Measurements from ENCODE around the gene IL17REL. TPM values are rescaled to one million over a fixed set of nuclear protein-coding genes. Genes with fewer than 3 reads are reported as not detected.

The IL17REL gene
- total and polyA plus RNA-seq, 10 of the 15 experiments (the other 5 are each of a cell fraction or from before 2014, with no cell fraction given), result 0.03 TPM; not detected in 9

- peak; percentile 60 for TF ChIP-seq SKIL (IDR thresholded peaks at IDR 0.05; ENCODE audit: low read depth, poor library complexity, severe bottlenecking)
- TF ChIP-seq EZH2 (IDR thresholded peaks at IDR 0.05; ENCODE audit: borderline replicate concordance, control insufficient read depth, low read depth, low read length), result no peak
- TF ChIP-seq CREM (IDR thresholded peaks at IDR 0.05; ENCODE audit: low read depth), result peak; percentile 68
- TF ChIP-seq USF1 (IDR thresholded peaks at IDR 0.05; ENCODE audit: borderline replicate concordance, extremely low read length, insufficient read depth, low read depth, low read length), result peak; percentile 46
- TF ChIP-seq MYC (IDR thresholded peaks at IDR 0.05; ENCODE audit: insufficient read depth, insufficient read length, insufficient replicate concordance, low read length, severe bottlenecking), result no peak
- TF ChIP-seq STAT1 (conservative IDR thresholded peaks at IDR 0.05), result no peak
- TF ChIP-seq SMC3 (IDR thresholded peaks at IDR 0.05; ENCODE audit: borderline replicate concordance, low read length), result no peak
- peak; percentile 4 for TF ChIP-seq MEF2B (IDR thresholded peaks at IDR 0.05; ENCODE audit: partially characterized antibody, poor library complexity, severe bottlenecking)
- TF ChIP-seq RCOR1 (conservative IDR thresholded peaks at IDR 0.05; ENCODE audit: low read depth, low read length), result no peak
- TF ChIP-seq E2F8 (IDR thresholded peaks at IDR 0.05; ENCODE audit: low read depth, partially characterized antibody), result peak; percentile 70
- no peak for TF ChIP-seq NRF1 (conservative IDR thresholded peaks at IDR 0.05; ENCODE audit: low read depth, low read length)
- TF ChIP-seq RAD21 (IDR thresholded peaks at IDR 0.05; ENCODE audit: insufficient read depth, low read depth, low read length), result no peak
- peak; percentile 90 for TF ChIP-seq NBN (IDR thresholded peaks at IDR 0.05)
- peak; percentile 46; the same call in 1 of the 2 replicates for TF ChIP-seq MXI1 (IDR thresholded peaks at IDR 0.05; ENCODE audit: low read depth, low read length)
- no peak for TF ChIP-seq FOXM1 (IDR thresholded peaks at IDR 0.05; ENCODE audit: low read depth, low read length)
- TF ChIP-seq CBFB (IDR thresholded peaks at IDR 0.05; ENCODE audit: low read depth), result no peak
- no peak for TF ChIP-seq SMAD5 (IDR thresholded peaks at IDR 0.05; ENCODE audit: low read depth)
- no peak for TF ChIP-seq ZNF384 (IDR thresholded peaks at IDR 0.05; ENCODE audit: borderline replicate concordance, low read depth, low read length)
- TF ChIP-seq TCF7 (IDR thresholded peaks at IDR 0.05; ENCODE audit: borderline replicate concordance), result no peak
These were observed 50.4 kb downstream of the IL17REL start (continued) for GRCh38 chr22:49962012-49962750.
